HL-60 (cell line): ENCODE results near the gene ARHGEF4.

ENCODE experiments used
- DNase-seq, 2 experiments: peaks; one replicate each; pipeline ENCODE4 v3.0.0-alpha.2; 2010 to 2020; ENCODE audit warnings: low read depth in 1 of 2, low spot score in 1 of 2
- H3K27ac ChIP-seq: fragments of 250-450 bp; sonication (Bioruptor Pico); replicated peaks from 2 replicates; pipeline ENCODE4 v1.5.1; 2020; ENCODE audit warnings: mild to moderate bottlenecking, moderate library complexity
- H3K27me3 ChIP-seq: fragments of 250-450 bp; sonication (Bioruptor Pico); 2 replicates; pipeline ENCODE4 v1.5.1; 2021; ENCODE audit warnings: mild to moderate bottlenecking, moderate library complexity; ENCODE audit not compliant: insufficient read depth, poor library complexity, severe bottlenecking
- H3K4me3 ChIP-seq: replicated peaks from 2 replicates; pipeline ENCODE4 v1.5.1; 2011; ENCODE audit warnings: mild to moderate bottlenecking, control low read depth, low read length; ENCODE audit not compliant: insufficient read depth
- CTCF ChIP-seq: IDR thresholded peaks from one replicate; pipeline ENCODE4 v1.5.1; 2011; ENCODE audit warnings: low read length, control low read depth, inconsistent platforms; ENCODE audit not compliant: insufficient read depth
- GABPA ChIP-seq: IDR thresholded peaks from 2 replicates; pipeline ENCODE4 v1.6.1; 2012; ENCODE audit warnings: low read depth
- POLR2AphosphoS5 ChIP-seq: IDR thresholded peaks from 2 replicates; pipeline ENCODE4 v1.6.1; 2012; ENCODE audit warnings: low read depth
- REST ChIP-seq: IDR thresholded peaks from 2 replicates; pipeline ENCODE4 v1.6.1; 2012; ENCODE audit warnings: low read depth; ENCODE audit not compliant: insufficient replicate concordance
- SPI1 ChIP-seq: IDR thresholded peaks from 2 replicates; pipeline ENCODE4 v1.6.1; 2012; ENCODE audit warnings: low read depth, mild to moderate bottlenecking, borderline replicate concordance

Gene ARHGEF4

DNA sequence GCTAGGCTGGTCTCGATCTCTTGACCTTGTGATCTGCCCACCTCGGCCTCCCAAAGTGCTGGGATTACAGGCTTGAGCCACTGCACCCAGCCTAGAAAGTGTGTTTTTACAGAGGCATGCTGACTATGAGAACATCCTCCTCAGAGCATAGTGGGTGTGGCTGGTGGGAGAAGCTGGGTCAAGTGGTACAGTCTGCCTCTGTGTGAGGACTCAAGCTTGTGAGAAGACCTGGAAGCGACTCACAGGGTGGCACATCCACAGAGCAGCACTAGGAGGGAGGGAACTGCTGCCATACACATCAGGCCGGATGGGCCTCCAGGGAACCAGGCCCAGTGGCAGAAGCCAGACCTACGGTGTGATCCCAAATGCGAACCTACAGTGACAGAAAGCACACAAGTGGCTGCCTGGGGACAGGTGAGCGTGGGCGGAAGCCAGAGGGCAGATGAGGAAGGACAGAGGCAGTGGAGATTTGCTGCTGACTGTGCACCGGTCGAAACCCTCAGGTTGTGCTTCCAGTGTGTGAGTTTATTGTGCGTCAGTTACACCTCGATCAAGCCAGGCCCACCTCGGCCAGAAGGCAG lies 8.9 kb downstream of the ARHGEF4 start:
- Histone ChIP-seq H3K27ac (no peak overlapping the region), H3K4me3 (no peak overlapping the region), H3K27me3 (no peaks in the 10 kb centered on the region)
- no peak for DNase-seq
- no peak for TF ChIP-seq SPI1
- TF ChIP-seq GABPA = no peak
- no peak for TF ChIP-seq CTCF
- TF ChIP-seq REST = no peak

GRCh38 chr2:130846233-130846632 lies 9.5 kb downstream of the ARHGEF4 start:
- no peak for TF ChIP-seq POLR2AphosphoS5
- Histone ChIP-seq H3K27me3 (no peaks in the 10 kb centered on the region), H3K27ac (no peak overlapping the region), H3K4me3 (no peak overlapping the region)
- DNase-seq = no peak

DNA sequence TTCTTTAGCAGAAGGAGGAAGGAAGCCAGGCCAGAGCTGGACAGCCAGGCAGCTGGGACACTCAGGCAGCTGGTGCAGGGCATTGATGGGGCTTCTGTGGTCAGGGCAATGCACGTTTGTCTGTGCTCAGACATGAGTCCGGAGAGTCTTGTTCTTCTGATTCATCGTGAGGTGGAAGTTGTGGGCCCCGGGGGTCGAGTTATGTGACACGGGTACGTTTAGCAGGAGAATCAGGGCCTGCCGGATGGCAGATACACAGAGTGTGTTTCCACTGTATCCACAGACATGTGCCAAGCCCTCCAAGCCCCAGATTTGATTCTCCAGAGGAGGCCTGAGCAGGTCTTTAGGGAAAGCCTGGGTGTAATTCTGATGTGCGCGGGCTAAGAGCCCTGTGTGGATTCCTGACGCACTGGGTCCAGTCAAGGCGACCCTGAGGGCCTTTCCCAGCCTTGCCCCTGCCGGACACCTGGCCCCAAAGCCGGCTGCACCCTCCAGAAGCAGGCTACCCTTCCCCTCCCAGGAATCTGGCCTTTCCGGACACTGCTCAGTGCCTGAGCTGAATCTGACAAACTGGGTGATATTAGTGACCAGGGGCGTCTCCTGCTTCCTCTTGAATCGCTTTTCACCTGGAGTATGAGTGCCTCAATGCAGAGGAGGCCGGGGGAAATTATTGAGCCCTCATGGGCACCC lies 10.1 kb downstream of the ARHGEF4 start:
- H3K4me3 ChIP-seq = no peak overlapping the region
- TF ChIP-seq GABPA (no peak), POLR2AphosphoS5 (no peak), SPI1 (no peak), REST (no peak), CTCF (no peak)
- no peak overlapping the region for H3K27ac ChIP-seq
- DNase-seq = no peak
- no peaks in the 10 kb centered on the region for H3K27me3 ChIP-seq

DNA sequence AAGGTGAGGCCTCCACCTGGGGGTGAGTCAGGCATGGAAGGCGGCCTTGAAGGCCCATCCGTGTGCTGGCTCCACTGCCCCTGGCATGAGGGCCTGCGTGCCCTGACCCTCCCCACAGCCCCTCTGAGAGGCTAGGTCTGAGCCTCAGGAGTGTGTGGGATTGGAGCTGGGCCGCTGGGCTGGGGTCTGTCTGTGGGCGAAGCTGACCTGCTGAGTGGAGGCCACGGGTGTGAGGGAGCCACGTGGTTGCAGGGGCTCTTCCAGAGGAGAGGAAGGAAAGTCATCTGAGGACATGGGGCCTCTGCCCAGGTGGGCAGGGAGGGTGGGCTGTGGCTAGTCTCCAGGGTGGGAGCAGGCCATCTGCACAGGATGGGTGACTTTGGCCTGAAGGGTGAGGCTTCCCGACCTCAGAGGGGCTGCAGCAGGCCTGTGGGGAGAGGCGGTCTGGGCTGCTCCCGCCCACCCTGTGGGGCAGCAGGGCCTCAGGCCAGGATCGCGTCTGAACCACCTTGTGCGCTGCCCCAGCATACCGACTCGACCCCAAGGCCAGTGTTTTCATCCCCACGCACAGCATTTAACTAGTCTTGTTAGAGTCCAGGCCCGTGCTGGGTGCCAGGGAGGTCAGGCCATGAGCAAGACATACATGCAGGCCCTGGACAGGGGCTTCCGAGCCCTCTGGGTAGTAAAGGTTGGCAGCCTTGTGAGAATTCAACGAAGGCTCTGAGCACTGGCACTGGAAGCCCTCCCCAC lies 11.2 kb downstream of the ARHGEF4 start:
- Histone ChIP-seq H3K27me3 (no peaks in the 10 kb centered on the region), H3K27ac (no peak overlapping the region), H3K4me3 (no peak overlapping the region)
- no peak for DNase-seq
- no peak for TF ChIP-seq REST
- no peak for TF ChIP-seq POLR2AphosphoS5
- no peak for TF ChIP-seq SPI1
- no peak for TF ChIP-seq GABPA
- TF ChIP-seq CTCF = no peak
